Ishikawa (cell line): ENCODE measurements around the gene BLOC1S6.

Experiments used
- CEBPB ChIP-seq: IDR thresholded peaks from 2 replicates; pipeline ENCODE4 v1.6.1; 2012
- CREB1 ChIP-seq: IDR thresholded peaks from 2 replicates; pipeline ENCODE4 v1.6.1; 2012; ENCODE audit warnings: low read depth
- EGR1 ChIP-seq: IDR thresholded peaks from 2 replicates; pipeline ENCODE4 v1.6.1; 2012
- EP300 ChIP-seq: IDR thresholded peaks from 2 replicates; pipeline ENCODE4 v1.6.1; 2012; ENCODE audit warnings: borderline replicate concordance
- FOXM1 ChIP-seq: IDR thresholded peaks from 2 replicates; pipeline ENCODE4 v1.6.1; 2012; ENCODE audit warnings: low read depth, borderline replicate concordance
- MAX ChIP-seq: IDR thresholded peaks from 2 replicates; pipeline ENCODE4 v1.6.1; 2012
- RAD21 ChIP-seq: IDR thresholded peaks from 2 replicates; pipeline ENCODE4 v1.6.1; 2012; ENCODE audit warnings: low read depth
- TAF1 ChIP-seq: IDR thresholded peaks from 2 replicates; pipeline ENCODE4 v1.6.1; 2012; ENCODE audit warnings: low read depth, mild to moderate bottlenecking
- TCF12 ChIP-seq: IDR thresholded peaks from 2 replicates; pipeline ENCODE4 v1.6.1; 2012; ENCODE audit warnings: low read depth
- TEAD4 ChIP-seq: IDR thresholded peaks from 2 replicates; pipeline ENCODE4 v1.6.1; 2012
- YY1 ChIP-seq: IDR thresholded peaks from 2 replicates; pipeline ENCODE4 v1.6.1; 2012; ENCODE audit warnings: low read depth
- ZBTB7A ChIP-seq: IDR thresholded peaks from 2 replicates; pipeline ENCODE4 v1.6.1; 2012; ENCODE audit warnings: low read depth
- TF ChIP-seq, protein P1 (sequence below): IDR thresholded peaks from 2 replicates; pipeline ENCODE4 v1.6.1; 2012; ENCODE audit warnings: low read depth, mild to moderate bottlenecking

GRCh38 chr15:45646220-45646619 is 59.0 kb downstream of the BLOC1S6 start:
- TF ChIP-seq ZBTB7A = no peak
- no peak for TF ChIP-seq EGR1
- TF ChIP-seq, protein P1, sequence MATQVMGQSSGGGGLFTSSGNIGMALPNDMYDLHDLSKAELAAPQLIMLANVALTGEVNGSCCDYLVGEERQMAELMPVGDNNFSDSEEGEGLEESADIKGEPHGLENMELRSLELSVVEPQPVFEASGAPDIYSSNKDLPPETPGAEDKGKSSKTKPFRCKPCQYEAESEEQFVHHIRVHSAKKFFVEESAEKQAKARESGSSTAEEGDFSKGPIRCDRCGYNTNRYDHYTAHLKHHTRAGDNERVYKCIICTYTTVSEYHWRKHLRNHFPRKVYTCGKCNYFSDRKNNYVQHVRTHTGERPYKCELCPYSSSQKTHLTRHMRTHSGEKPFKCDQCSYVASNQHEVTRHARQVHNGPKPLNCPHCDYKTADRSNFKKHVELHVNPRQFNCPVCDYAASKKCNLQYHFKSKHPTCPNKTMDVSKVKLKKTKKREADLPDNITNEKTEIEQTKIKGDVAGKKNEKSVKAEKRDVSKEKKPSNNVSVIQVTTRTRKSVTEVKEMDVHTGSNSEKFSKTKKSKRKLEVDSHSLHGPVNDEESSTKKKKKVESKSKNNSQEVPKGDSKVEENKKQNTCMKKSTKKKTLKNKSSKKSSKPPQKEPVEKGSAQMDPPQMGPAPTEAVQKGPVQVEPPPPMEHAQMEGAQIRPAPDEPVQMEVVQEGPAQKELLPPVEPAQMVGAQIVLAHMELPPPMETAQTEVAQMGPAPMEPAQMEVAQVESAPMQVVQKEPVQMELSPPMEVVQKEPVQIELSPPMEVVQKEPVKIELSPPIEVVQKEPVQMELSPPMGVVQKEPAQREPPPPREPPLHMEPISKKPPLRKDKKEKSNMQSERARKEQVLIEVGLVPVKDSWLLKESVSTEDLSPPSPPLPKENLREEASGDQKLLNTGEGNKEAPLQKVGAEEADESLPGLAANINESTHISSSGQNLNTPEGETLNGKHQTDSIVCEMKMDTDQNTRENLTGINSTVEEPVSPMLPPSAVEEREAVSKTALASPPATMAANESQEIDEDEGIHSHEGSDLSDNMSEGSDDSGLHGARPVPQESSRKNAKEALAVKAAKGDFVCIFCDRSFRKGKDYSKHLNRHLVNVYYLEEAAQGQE = no peak
- no peak for TF ChIP-seq YY1
- TF ChIP-seq EP300 = no peak
- no peak for TF ChIP-seq CREB1
- no peak for TF ChIP-seq MAX
- TF ChIP-seq TEAD4 = no peak
- no peak for TF ChIP-seq CEBPB
- TF ChIP-seq RAD21 = no peak
- TF ChIP-seq TCF12 = no peak
- TF ChIP-seq TAF1 = no peak
- TF ChIP-seq FOXM1 = no peak
